ENCODE measurements around the gene MICU1. TPM values are rescaled to one million over a fixed set of nuclear protein-coding genes. Genes with fewer than 3 reads are reported as not detected.
"Not testable (repeated sequence)": the region's sequence is repeated elsewhere in the genome, so short reads cannot be mapped to it uniquely, and the experiment has no call there.

The MICU1 gene
- total RNA-seq, 2 donors from 2014 or later: 30.9 to 36.0 TPM

- no peak overlapping the region for H3K4me3 ChIP-seq
- TF ChIP-seq CTCF (IDR thresholded peaks at IDR 0.05): no peak
- no peaks in the 10 kb centered on the region for H3K4me1 ChIP-seq
- no peak for DNase-seq (ENCODE audit: low spot score)
- no peaks in the 10 kb centered on the region for H3K9me3 ChIP-seq
- H3K27me3 ChIP-seq: no peaks in the 10 kb centered on the region
- no peak overlapping the region for H3K27ac ChIP-seq
- no peaks in the 10 kb centered on the region for H3K36me3 ChIP-seq
These were observed 240.2 kb downstream of the MICU1 start for GRCh38 chr10:72385724-72386123.

- H3K4me1 ChIP-seq; H3K36me3 ChIP-seq; H3K9me3 ChIP-seq; H3K4me3 ChIP-seq; H3K27ac ChIP-seq; H3K27me3 ChIP-seq; DNase-seq (ENCODE audit: low spot score): not testable (repeated sequence)
These were observed 240.9 kb downstream of the MICU1 start for GRCh38 chr10:72384982-72385381.

- H3K27me3 ChIP-seq: no peaks in the 10 kb centered on the region
- no peak overlapping the region for H3K27ac ChIP-seq
- H3K9me3 ChIP-seq: no peaks in the 10 kb centered on the region
- DNase-seq (ENCODE audit: low spot score): no peak
- H3K4me3 ChIP-seq: no peak overlapping the region
- no peaks in the 10 kb centered on the region for H3K36me3 ChIP-seq
- no peaks in the 10 kb centered on the region for H3K4me1 ChIP-seq
- no peak for TF ChIP-seq CTCF (IDR thresholded peaks at IDR 0.05)
These were observed 246.1 kb downstream of the MICU1 start for GRCh38 chr10:72379776-72380175.

GRCh38 chr10:72379062-72379461 lies 246.8 kb downstream of the MICU1 start:
- no peaks in the 10 kb centered on the region for H3K9me3 ChIP-seq
- H3K27me3 ChIP-seq: no peaks in the 10 kb centered on the region
- no peak overlapping the region for H3K27ac ChIP-seq
- no peaks in the 10 kb centered on the region for H3K36me3 ChIP-seq
- no peaks in the 10 kb centered on the region for H3K4me1 ChIP-seq
- no peak overlapping the region for H3K4me3 ChIP-seq
- TF ChIP-seq CTCF (IDR thresholded peaks at IDR 0.05): no peak
- DNase-seq (ENCODE audit: low spot score): no peak

- DNase-seq (ENCODE audit: low spot score): no peak
- TF ChIP-seq CTCF (IDR thresholded peaks at IDR 0.05): peak in 1 of 2 donors; percentile 29
- H3K4me3 ChIP-seq: no peak overlapping the region
- H3K36me3 ChIP-seq: no peaks in the 10 kb centered on the region
- no peaks in the 10 kb centered on the region for H3K9me3 ChIP-seq
- H3K27ac ChIP-seq: no peak overlapping the region
- no peaks in the 10 kb centered on the region for H3K4me1 ChIP-seq
- H3K27me3 ChIP-seq: no peaks in the 10 kb centered on the region
These were observed 250.3 kb downstream of the MICU1 start for GRCh38 chr10:72375585-72375984.

GRCh38 chr10:72375173-72375572 lies 250.7 kb downstream of the MICU1 start:
- Histone ChIP-seq H3K4me1 (no peaks in the 10 kb centered on the region), H3K9me3 (no peaks in the 10 kb centered on the region), H3K27ac (no peak overlapping the region), H3K36me3 (no peaks in the 10 kb centered on the region), H3K27me3 (no peaks in the 10 kb centered on the region), H3K4me3 (no peak overlapping the region)
- DNase-seq (ENCODE audit: low spot score): no peak
- TF ChIP-seq CTCF (IDR thresholded peaks at IDR 0.05): no peak
